ENCODE results near the gene MSMP.

GRCh38 chr9:35743880-35744518, 10.1 kb downstream of the MSMP start:
- TF ChIP-seq CTCF (conservative IDR thresholded peaks at IDR 0.05; ENCODE audit: low read length) = no peak
- TF ChIP-seq EZH2phosphoT487 (IDR thresholded peaks at IDR 0.05; ENCODE audit: borderline replicate concordance, low read depth, low read length) = no peak
